Measurements from ENCODE around the gene IBSP.

IBSP gene

GRCh38 chr4:87856816-87857215 lies 57.5 kb downstream of the IBSP start:
- Histone ChIP-seq H3K23ac (ENCODE audit: low read length in 2 of 2) (no peak overlapping the region), H3K4me1 (ENCODE audit: control insufficient read depth, insufficient read depth, low read depth, low read length) (no peaks in the 10 kb centered on the region), H3K14ac (ENCODE audit: low read length in 2 of 2) (no peak overlapping the region), H3K4ac (ENCODE audit: low read depth in 1 of 2, low read length in 2 of 2) (no peak overlapping the region), H4K91ac (ENCODE audit: low read length) (no peak overlapping the region), H3K27me3 (ENCODE audit: control insufficient read depth in 1 of 2, insufficient read depth in 1 of 2, low read length in 2 of 2) (peaks cover 0 to 12% of the 10 kb centered on the region in 2 experiments), H3K9ac (ENCODE audit: low read length) (no peak overlapping the region), H4K8ac (ENCODE audit: low read length) (no peak overlapping the region), H3K36me3 (ENCODE audit: control insufficient read depth in 1 of 2, insufficient read depth in 2 of 2, low read depth in 1 of 2, low read length in 2 of 2) (no peaks in the 10 kb centered on the region), H2BK15ac (ENCODE audit: low read depth, poor library complexity, severe bottlenecking) (no peak overlapping the region), H2BK5ac (ENCODE audit: low read depth, low read length, poor library complexity, severe bottlenecking) (no peak overlapping the region), H2BK120ac (ENCODE audit: low read depth, low read length) (no peak overlapping the region), H3K27ac (ENCODE audit: low read length, poor library complexity, severe bottlenecking) (no peak overlapping the region), H3K4me2 (ENCODE audit: low read length, poor library complexity, severe bottlenecking) (no peak overlapping the region), H2BK12ac (ENCODE audit: low read length in 2 of 2) (no peak overlapping the region), H3K18ac (ENCODE audit: low read depth in 1 of 2, low read length in 2 of 2) (no peak overlapping the region), H3K4me3 (ENCODE audit: insufficient read depth in 1 of 2, low read depth in 1 of 2, low read length in 2 of 2) (no peak overlapping the region), H2AK5ac (ENCODE audit: low read length, severe bottlenecking) (no peak overlapping the region), H2AFZ (ENCODE audit: low read depth, low read length) (no peak overlapping the region), H3K79me1 (replicated peaks; ENCODE audit: low read length, poor library complexity, severe bottlenecking) (no peaks in the 10 kb centered on the region), H3K9me3 (ENCODE audit: control insufficient read depth, low read length) (no peaks in the 10 kb centered on the region)
- WGBS: 73% methylated on average over 1 of the region's 1 CpG
- DNase-seq: no peak

- Histone ChIP-seq H2AFZ (ENCODE audit: low read depth, low read length) (no peak overlapping the region), H3K18ac (ENCODE audit: low read depth in 1 of 2, low read length in 2 of 2) (no peak overlapping the region), H3K36me3 (ENCODE audit: control insufficient read depth in 1 of 2, insufficient read depth in 2 of 2, low read depth in 1 of 2, low read length in 2 of 2) (no peaks in the 10 kb centered on the region), H3K4me2 (ENCODE audit: low read length, poor library complexity, severe bottlenecking) (no peak overlapping the region), H3K9ac (ENCODE audit: low read length) (no peak overlapping the region), H2BK5ac (ENCODE audit: low read depth, low read length, poor library complexity, severe bottlenecking) (no peak overlapping the region), H2BK120ac (ENCODE audit: low read depth, low read length) (no peak overlapping the region), H2BK12ac (ENCODE audit: low read length in 2 of 2) (no peak overlapping the region), H3K9me3 (ENCODE audit: control insufficient read depth, low read length) (no peaks in the 10 kb centered on the region), H2BK15ac (ENCODE audit: low read depth, poor library complexity, severe bottlenecking) (no peak overlapping the region), H3K23ac (ENCODE audit: low read length in 2 of 2) (no peak overlapping the region), H3K79me1 (replicated peaks; ENCODE audit: low read length, poor library complexity, severe bottlenecking) (no peaks in the 10 kb centered on the region), H3K4me1 (ENCODE audit: control insufficient read depth, insufficient read depth, low read depth, low read length) (no peaks in the 10 kb centered on the region), H4K91ac (ENCODE audit: low read length) (no peak overlapping the region), H3K27ac (ENCODE audit: low read length, poor library complexity, severe bottlenecking) (no peak overlapping the region), H4K8ac (ENCODE audit: low read length) (no peak overlapping the region), H3K27me3 (ENCODE audit: control insufficient read depth in 1 of 2, insufficient read depth in 1 of 2, low read length in 2 of 2) (peaks cover 0 to 19% of the 10 kb centered on the region in 2 experiments), H2AK5ac (ENCODE audit: low read length, severe bottlenecking) (no peak overlapping the region), H3K14ac (ENCODE audit: low read length in 2 of 2) (no peak overlapping the region), H3K4me3 (ENCODE audit: insufficient read depth in 1 of 2, low read depth in 1 of 2, low read length in 2 of 2) (no peak overlapping the region), H3K4ac (ENCODE audit: low read depth in 1 of 2, low read length in 2 of 2) (no peak overlapping the region)
- DNase-seq: peak; percentile 21
- 71% methylated on average over 4 of the region's 5 CpGs for WGBS
These were observed 58.4 kb downstream of the IBSP start for GRCh38 chr4:87857789-87858188.
